GM21367 (cell line): ENCODE measurements around the gene YDJC.
"Not testable (repeated sequence)": the region's sequence is repeated elsewhere in the genome, so short reads cannot be mapped to it uniquely, and the experiment has no call there.

Experiments used
- ATAC-seq: cut with Tn5 transposase; IDR thresholded peaks from one replicate; pipeline ENCODE4 v1.9.1; 2021; ENCODE audit not compliant: unreplicated experiment

YDJC gene

DNA sequence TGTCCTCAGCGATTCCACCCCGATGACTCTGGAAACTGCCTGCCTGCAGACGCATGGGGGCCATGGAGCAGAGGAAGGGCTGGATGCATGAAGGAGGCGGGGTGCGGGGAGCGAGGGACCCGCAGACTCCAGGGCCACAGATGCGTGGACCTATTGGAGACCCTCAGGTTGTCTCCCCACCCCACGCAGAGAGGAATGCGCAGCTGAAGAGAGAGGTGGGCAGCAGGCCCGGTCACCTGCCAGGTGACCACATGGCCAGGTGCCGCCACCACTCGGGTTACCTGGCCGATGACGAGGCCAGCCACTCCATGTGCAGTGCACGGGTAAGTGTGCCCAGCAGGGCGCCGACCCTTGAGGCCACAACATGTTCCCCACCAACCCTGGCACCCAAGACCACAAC lies 3.1 kb upstream of the YDJC start:
- no peak for ATAC-seq

DNA sequence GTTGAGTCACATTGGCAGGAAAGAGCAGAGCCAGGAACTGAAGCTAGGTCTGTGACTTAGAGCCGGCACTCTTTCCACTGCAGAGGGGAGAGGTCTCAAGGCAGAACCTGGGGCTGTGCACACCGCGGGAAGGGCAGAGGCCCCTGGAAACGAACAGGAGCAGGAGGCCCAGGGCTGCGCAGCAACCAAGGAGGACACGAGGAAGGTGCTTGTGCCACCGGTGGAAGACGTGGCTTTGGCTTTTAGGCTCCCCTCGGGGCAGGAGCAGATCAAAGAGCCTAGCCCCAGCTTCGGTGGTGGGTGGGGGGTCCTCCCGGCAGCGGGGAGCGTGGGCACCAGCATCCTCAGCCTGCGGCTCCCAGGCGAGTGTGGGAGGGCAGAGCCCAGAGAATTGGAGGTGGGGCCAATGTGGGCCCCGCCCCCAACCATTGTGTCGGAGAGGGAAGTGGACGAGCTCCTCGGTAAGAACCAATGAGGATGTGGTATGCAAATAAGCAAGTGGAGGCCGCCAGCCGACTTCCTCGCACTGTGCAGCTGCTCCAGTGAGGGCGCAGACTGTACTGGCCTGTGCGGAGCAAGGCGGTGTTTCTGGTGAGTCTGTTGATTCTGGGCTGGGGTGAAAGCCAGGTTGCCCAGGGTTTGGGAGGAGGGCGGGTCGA lies 2.5 kb upstream of the YDJC start, which contains the start of gene CCDC116:
CCDC116 (plus strand) TSS at position 524 of the 659 bp plus-strand sequence. CDS start 422 bp downstream, outside the sequence.
- no peak for ATAC-seq

DNA sequence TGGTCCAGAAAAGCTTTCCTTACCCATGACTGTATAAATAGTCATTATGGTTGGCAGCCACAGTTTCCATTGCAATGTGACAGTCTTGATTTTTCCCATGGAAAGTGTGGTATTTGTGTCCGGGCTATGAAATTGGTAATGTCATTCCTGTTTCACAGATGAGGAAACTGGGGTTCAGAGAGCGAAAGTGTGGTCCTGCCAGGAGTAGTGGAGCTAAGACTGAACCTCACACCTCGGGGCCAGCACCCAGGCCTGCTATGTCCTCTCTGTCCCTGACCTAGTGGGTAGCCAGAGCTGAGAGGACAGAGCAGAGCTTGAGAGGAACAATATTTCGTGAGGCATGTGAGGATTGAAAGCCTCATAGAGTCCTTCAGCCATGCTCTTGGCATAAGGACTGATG lies 1.2 kb upstream of the YDJC start:
- ATAC-seq: no peak

DNA sequence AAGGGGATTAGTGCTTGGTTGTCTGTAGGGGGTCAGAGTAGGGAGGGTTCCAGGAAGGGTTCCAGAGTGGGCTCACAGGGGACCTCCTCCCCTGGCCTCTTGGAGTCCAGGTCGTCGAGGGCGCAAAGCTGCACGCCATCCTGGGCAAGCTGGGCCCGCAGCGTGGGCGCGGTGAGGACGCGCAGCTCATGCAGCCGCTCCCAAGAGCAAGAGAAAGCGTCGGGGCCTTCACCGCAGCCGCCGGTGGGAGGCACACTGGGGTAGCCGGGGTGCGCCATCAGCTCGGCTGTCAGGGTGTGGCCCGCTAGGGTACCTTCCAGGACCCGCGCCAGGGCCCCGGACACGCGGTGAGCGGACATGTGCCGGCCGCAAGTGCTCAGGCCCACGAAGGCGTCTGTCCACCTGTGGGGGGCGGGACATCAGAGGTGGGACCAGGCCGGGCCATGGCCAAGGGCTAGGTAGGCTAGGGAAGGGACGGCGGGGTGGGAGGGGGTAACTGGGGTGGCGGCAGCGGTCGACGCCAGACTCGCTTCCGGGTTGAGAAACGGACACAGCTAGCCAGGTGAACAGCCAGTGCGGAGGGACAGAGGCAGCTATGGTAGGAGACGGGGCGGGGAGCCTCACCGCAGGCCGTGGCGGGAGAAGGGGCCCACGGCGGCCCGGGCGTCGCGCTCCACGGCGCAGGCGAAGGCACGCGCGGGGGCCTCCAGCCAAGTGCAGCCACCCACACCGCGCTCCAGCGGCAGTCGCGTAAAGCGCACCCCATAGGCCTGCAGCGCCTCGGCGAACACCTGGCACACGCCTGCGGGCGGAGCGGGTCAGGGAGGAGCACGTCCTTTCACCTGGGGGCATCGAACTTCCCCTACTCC lies 1.2 kb downstream of the YDJC start:
- ATAC-seq: no peak

DNA sequence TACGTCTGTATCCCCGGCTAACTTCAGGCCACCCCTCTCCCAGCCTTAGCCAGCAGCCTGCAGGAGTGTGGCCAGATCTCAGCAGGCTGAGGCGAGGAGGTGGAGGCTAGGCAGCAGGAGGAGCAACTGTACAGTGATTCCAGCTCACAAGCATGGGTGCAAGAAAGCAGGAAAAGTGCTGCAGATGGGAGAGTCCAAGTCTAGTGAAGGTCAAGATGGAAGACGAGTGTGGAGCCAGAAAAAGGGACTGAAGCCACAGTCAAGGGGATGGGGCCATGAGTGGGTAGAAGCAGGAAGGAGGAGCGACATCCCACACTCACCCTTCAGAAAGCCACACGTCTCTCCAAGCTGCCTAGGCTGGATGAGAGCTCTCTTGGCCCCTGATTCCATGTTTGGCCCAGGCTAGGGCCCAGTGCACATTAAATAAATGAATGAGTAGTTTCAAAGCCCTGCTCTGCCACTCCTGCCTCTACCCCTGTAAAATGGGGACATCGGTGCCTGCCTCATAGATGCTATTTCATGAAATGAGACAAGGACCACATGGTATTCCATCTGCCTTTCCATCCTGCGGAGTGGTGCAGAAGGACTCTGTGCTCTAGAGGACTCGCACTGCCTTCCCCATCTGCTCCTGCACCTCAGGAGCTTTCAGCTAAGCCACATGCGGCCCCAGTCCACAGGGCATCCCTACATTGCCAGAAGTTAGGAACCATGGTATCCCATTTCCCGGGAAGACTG lies 2.9 kb downstream of the YDJC start:
- ATAC-seq: no peak

DNA sequence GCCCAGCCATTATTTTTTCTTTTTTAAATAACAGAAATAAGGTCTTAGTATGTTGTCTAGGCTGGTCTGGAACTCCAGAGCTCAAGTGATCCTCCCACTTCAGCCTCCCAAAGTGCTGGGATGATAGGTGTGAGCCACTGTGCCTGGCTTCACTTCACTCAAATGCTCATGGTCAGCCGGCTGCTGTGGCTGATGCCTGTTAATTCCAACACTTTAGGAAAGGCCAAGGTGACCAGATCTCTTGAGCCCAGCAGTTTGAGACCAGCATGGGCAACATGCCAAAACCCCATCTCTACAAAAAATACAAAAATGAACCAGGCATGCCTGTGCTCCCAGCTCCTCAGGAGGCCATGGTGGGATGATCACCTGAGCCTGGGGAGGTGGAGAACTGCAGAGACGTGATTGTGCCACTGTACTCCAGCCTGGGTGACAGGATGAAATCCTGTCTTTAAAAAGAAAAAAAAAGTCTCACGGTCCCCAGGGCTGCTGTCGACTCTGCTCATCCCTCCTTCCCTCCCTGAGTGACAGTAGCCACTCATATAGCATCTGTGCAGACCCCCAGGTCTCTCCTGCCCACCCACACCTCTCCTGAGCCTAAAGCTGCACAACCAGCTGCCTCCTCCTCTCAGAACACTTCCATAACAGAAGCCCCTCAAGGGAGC lies 3.6 kb downstream of the YDJC start:
- ATAC-seq: no peak

DNA sequence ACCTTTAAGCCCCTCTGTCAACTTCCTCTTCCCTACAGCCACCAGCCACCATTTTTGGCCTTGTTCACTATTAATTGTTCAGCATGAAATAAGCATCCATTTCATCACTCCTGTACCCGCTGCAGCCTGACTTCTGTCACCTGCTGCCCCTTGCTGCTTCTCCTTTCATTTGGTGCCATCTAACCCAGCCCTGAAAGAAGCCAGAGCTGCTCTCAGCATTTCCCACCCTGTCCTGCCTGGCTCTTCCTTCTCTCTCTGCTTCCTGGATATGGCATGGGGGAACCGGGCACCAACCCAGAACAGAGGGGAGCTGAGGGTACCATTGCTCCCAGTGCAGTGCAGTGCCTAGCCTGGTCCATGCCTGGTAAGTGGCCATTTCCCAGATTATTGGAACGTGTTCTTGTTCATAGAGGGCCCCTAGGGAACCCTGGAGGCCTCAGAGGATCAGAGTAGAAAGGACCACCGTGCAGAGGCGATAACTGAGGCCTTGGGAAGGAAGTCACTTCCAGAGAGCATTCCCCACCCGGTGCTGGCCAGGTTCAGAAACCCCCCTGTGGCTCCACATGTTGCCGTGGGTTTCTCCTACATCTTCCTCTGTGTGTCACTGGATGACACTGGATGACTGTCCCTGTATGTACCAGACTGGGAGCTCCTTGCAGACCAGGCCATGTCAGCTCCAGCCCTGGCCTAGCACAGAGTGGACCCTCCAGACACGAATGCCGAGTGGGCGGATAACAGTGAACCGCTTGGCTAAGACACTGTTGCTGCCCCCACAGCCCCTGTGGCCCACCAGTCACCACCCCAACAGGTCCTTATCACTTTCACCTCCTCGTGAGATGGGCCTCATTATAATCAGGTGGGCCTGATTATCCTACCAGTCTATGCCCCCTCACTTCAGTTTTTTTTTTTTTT lies 4.7 kb downstream of the YDJC start:
- ATAC-seq: no peak

DNA sequence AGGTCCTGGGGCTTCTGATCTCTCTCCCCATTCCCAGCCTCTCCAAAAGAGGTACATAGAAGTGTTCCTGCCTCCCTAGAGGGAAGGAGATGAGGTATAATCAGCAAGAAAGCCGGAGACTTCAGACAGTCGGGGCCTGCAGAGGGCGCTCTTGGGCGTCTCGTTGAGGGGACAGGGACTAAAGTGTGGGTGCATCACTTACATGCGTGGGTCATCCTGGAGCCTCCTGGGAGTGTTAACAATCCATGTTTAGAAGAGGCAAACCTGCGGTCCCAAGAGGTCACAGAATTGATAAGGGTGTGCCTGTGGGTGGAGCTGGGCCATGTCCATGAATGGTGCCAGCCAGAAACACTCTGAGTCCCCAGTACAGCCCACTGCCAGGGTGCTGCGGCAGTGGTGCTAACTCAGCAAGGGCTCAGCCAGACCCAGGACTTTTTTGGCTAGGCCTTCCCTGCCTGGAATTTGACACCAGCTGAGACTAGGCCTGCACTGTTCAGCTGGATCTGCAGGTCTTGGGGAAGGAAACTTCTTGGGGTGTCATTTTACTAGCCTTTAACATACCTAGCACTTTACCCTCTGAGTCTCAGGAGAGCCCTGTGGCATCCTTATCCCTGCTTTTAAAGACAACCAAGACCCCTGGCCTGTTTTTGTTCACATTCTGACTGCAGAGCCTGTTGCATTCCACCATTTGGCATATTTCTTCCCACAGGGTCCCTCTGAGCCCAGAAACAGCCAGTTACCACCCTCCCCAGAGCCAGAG lies 5.5 kb downstream of the YDJC start:
- ATAC-seq: no peak

DNA sequence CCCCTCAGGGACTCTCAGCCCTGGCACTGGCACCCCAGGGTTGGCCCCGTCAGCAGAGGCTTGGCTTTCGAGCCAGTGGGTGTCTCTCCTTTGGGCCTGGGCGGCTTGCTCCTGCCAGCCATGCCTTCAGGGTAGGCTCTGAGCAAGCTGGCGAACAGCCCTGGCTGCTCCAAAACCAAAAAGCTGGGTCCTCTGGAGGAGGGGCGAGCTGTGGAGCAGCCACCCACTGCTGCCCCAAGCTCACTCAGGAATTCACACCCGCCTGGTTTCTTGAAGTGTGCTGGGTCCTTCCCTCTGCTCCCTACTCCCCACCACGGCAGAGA lies 6.2 kb downstream of the YDJC start:
- no peak for ATAC-seq

DNA sequence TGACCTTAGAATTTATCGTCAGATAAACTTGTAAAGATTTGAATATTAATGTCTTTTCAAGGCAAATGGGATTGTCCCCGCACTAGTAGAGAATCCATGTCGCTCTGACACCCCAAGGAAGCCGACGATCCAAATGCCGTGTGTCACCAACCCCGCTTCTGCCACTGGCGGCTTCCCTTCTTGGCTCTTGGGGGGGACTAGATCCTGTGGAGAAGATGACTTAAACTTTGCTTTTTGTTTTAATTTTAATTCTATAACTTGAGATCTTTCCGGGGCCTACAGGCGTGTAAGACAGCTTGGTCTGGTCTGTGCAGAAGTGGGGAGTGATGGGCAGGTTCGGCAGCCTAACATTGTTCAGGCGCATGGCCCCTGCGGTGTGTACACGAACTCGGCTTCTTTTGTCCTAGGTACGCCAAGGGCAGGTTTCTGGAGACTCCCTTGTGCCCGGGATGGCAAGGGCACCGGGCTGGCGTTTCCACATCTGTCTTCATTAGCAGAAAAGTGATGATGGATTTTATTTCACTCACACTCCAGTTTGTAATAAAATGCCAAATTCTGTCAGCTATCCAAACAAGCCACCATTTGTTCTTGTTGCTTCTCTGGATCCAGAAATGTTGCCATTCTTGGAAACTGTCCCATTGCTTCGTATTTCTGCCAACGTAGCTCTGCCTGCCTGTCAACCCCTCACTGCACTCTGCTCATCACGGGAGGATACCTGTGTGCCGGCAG lies 6.7 kb downstream of the YDJC start:
- ATAC-seq: no peak

DNA sequence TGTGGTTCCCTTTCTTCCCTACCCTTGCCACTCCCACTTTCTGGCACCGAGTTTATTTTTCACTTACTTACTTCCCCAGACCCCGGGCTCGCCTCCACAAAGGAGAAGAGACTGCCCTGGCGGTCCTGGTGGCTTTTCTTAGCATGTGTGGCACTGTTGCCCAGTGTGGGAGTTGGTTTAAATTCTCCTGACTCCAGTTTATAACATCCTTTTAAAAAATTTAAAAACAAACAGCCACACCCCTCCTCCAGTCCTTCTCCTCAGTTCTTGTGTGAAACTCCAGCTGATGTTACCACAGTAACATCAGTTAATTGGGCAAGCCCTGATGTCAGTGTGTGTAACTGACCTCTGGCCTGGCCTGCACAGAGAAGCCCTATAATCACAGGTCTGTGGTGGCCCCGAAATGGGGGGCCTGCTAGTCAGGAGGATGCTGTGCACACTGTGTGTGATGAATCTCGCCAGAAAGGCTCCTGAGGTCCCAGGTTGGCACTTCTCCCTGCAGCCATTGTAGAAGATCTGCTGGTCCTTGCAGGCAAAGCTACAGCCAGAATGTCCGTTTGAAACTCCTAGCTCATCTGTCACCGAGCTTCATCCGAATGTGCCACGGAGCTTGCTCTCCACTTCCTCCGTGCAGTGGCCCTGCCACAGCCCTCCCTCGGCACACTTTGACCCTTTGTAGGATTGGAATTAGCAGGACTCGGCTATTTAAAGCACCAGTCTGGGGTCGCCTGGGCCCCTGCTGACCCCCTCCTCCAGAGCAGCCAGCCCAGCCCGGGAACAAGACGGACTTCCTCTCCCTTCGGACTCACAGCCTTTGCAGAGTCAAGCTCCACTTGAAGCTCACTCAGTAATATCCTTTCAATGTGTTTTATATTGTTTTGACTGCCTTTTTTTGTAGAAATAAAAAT lies 7.6 kb downstream of the YDJC start:
- no peak for ATAC-seq

DNA sequence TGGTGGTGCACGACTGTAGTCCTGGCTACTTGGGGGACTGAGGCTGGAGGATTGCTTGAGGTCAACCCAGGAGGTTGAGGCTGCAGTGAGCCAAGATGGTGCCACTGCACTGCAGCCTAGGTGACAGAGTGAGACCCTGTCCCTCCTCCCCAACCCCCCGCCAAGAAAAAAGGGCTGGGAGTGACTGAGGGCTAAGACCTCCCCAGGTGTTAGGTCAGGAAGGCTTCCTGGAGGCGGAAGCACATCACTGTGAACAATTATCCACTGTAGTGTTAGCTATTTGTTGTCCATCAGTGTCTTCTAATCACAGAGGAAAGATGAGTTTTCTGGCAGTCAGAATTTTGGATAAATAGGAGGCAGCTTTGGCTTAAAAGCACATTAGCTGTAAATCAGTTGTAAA lies 8.8 kb downstream of the YDJC start:
- no peak for ATAC-seq

DNA sequence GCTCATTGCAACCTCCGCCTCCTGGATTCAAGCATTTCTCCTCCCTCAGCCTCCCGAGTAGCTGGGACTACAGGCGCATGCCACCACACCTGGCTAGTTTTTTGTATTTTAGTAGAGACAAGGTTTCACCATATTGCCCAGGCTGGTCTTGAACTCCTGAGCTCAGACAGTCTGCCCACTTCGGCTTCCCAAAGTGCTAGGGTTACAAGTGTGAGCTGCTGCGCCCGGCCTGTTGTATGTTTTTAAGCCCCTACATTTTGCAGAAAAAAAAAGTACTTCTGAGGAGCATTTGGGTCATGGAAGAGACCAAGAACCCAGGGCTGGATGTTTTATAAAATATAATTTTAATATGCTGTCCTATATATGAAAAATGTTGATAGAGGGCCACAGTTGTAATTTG lies 12.5 kb downstream of the YDJC start:
- ATAC-seq: not testable (repeated sequence)

DNA sequence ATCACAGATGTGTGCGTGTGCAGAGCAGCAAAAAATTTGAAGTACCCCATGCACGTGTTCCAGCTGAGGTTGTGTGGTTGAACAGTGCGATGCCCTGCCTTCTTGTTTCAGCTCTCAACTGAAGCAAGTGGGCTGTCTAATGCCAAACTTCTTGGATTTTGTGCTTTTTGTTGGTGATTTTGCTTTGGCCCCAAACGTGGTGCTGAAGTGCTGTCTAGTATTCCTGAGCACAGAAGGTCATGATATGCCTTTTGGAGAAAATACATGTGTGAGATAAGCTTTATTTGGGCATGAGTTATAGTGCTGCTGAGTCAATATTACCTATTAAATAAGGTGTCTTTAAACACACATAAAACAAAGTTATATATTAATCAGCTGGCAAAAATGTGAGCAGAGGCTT lies 14.1 kb downstream of the YDJC start:
- no peak for ATAC-seq

DNA sequence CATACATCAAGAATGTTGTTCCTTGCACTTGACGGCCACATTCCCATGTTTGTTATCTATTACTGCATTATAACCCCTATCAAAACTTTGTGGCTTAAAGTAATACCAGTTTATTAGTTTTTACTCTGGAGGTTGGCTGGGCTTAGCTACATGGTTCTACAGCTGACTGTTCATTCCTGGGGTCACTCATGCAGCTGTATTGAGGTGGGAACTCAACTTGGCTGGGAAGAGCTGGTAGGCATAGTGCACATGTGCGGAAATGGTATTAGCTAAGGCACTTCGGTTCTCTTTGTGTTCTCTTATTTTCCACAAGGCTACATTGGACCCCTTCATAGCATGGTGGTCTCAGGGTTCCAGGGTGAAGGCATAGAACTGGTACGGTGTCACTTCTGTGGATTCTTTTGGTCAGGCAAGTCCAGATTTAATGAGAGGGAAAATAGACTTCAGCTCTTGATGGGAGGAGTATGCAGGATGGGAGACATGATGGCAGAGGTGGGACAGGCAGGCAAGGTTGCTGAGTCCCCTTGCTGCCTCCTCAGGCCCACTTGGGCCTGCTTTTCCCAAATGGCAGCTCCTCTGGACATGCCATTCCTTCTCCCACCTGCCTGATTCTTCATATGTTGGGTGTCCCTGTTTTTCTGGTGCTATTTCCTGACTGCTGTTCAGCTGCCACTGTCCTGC lies 16.1 kb downstream of the YDJC start:
- ATAC-seq: no peak

DNA sequence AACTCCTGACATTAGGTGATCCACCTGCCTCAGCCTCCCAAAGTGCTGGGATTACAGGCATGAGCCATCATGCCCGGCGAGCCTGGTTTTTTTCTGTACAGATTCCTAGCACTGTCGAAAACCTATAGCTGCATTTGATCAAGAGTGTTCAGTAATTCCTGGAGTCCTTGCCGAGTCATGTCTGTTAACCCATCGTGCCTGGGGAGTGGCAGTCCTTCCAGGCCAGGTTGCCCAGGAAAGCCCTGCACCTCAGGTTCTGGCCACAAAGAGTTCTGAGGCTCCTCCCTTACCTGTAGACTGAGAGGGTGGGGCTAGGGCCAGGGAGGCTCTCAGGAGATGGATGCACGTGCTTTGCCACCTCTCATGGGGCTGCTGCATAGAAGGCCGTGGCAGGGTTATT lies 17.0 kb downstream of the YDJC start:
- no peak for ATAC-seq

DNA sequence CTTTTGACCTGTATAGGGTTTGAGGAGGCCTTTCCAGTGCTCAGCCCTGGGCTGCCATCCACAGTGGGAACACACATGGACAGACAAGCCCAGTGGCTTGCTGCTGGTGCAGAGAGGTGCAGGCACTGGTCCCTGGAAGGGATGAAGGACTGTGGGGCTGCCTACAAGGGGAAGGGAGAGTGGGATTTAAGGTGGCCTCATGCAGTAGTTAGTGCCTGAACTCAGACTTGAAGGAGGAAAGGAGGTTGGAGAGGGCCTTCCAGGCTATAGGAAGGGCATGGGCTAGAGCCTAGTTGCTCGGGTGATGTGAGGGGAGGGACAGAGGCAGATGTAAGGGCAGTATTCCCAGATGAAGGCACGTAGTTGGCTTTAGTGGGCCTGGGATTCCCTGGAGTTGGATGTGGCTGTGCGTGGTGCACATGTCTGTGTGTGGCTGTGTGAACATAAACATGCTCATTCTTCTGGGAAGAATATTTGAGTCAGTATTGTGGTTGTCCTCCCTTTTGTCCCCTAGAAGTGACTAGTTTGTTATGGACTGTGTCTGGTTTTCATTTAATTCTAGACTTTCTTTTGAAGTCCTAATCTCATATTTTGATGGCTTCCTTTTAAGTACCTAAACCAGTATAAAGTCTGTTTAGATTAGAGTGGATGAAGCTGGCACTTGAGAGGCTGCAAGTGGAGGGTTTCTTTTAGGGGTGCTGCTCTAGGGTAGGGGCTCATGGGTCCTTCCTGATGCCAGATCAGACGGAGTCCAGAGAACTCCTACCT lies 18.4 kb downstream of the YDJC start:
- no peak for ATAC-seq
